ENCODE data around the gene AP3D1.

DNA sequence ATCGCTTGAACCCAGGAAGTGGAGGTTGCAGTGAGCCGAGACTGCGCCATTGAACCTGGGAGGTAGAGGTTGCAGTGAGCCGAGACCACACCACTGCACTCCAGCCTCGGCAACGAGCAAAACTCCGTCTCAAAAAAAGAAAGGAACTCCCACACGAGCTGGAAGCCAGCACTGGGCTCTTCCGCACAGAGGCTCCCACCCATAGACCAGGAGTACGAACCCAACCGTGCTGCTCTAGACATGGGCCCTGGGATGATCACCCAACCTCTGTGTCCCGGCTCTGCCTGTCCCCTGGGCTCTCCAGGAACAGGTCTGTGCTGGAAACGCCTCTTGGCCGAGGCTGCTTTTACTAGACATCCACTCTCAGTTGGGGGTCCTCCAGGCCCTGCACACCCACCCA, 24.4 kb upstream of the AP3D1 start:
- TF ChIP-seq CTCF (IDR thresholded peaks at IDR 0.05; ENCODE audit: extremely low read depth in 1 of 2, insufficient read depth in 1 of 2, low read depth in 1 of 2, low read length in 2 of 2) (no peak), POLR2A (IDR thresholded peaks at IDR 0.05; ENCODE audit: low read depth, low read length) (no peak), POLR2AphosphoS5 (IDR thresholded peaks at IDR 0.05; ENCODE audit: insufficient read depth, low read depth, low read length) (no peak), MAX (IDR thresholded peaks at IDR 0.05; ENCODE audit: insufficient read depth, insufficient read length) (no peak)

Data from endothelial cell of umbilical vein (primary cell).